HG03432 (cell line): ENCODE measurements around the gene MIS18A.

Experiments
- ATAC-seq: cut with Tn5 transposase; IDR thresholded peaks from one replicate; pipeline ENCODE4 v1.9.1; 2021; ENCODE audit warnings: mild to moderate bottlenecking, moderate library complexity; ENCODE audit not compliant: unreplicated experiment

Gene MIS18A

GRCh38 chr21:32256873-32257620, 21.8 kb downstream of the MIS18A start:
- no peak for ATAC-seq

- no peak for ATAC-seq
Measured at GRCh38 chr21:32256251-32256650, 22.6 kb downstream of the MIS18A start.

GRCh38 chr21:32253215-32253641, 25.6 kb downstream of the MIS18A start:
- no peak for ATAC-seq

- ATAC-seq: no peak
Measured at GRCh38 chr21:32252136-32252535, 26.7 kb downstream of the MIS18A start.

- no peak for ATAC-seq
Measured at GRCh38 chr21:32249511-32250280, 29.2 kb downstream of the MIS18A start.

- ATAC-seq: no peak
Measured at GRCh38 chr21:32248571-32249461, 30.0 kb downstream of the MIS18A start.

- ATAC-seq: no peak
Measured at GRCh38 chr21:32246571-32247140, 32.2 kb downstream of the MIS18A start.

- ATAC-seq: no peak
Measured at GRCh38 chr21:32245971-32246370, 32.9 kb downstream of the MIS18A start.

GRCh38 chr21:32240851-32241687, 37.8 kb downstream of the MIS18A start:
- peak; percentile 76 for ATAC-seq

- ATAC-seq: no peak
Measured at GRCh38 chr21:32239551-32239950, 39.3 kb downstream of the MIS18A start.

- ATAC-seq: no peak
Measured at GRCh38 chr21:32238063-32238462, 40.8 kb downstream of the MIS18A start.

GRCh38 chr21:32237021-32237420, 41.8 kb downstream of the MIS18A start:
- no peak for ATAC-seq

- ATAC-seq: no peak
Measured at GRCh38 chr21:32233722-32234301, 45.0 kb downstream of the MIS18A start.

GRCh38 chr21:32233055-32233546, 45.7 kb downstream of the MIS18A start:
- ATAC-seq: no peak

GRCh38 chr21:32226444-32226843, 52.4 kb downstream of the MIS18A start:
- ATAC-seq: no peak
